Measurements from ENCODE around the gene PADI6. TPM values are rescaled to one million over a fixed set of nuclear protein-coding genes. Genes with fewer than 3 reads are reported as not detected.

PADI6 gene
- total RNA-seq, 4 donors from 2014 or later = not detected

- Histone ChIP-seq H3K36me3 (no peaks in the 10 kb centered on the region), H3K4me1 (no peaks in the 10 kb centered on the region), H3K27ac (no peak overlapping the region), H3K4me3 (no peak overlapping the region), H3K9me3 (no peaks in the 10 kb centered on the region), H3K27me3 (peaks cover 54% of the 10 kb centered on the region)
- ATAC-seq = no peak
- no peak for TF ChIP-seq POLR2AphosphoS5 (IDR thresholded peaks at IDR 0.05)
- TF ChIP-seq EP300 (IDR thresholded peaks at IDR 0.05) = no peak
- TF ChIP-seq POLR2A (IDR thresholded peaks at IDR 0.05) = no peak
- no peak for TF ChIP-seq CTCF (IDR thresholded peaks at IDR 0.05)
- WGBS, 2 donors (ENCODE audit: low coverage in 1 of 2) = no CpG with 5 or more reads among the region's 8 CpGs
Measured at GRCh38 chr1:17350083-17350482, 21.9 kb upstream of the PADI6 start.

GRCh38 chr1:17350928-17351446, 21.0 kb upstream of the PADI6 start:
- TF ChIP-seq EP300 (IDR thresholded peaks at IDR 0.05) (no peak), CTCF (IDR thresholded peaks at IDR 0.05) (no peak), POLR2AphosphoS5 (IDR thresholded peaks at IDR 0.05) (no peak), POLR2A (IDR thresholded peaks at IDR 0.05) (no peak)
- Histone ChIP-seq H3K4me3 (no peak overlapping the region), H3K9me3 (no peaks in the 10 kb centered on the region), H3K27me3 (peaks cover 59% of the 10 kb centered on the region), H3K4me1 (no peaks in the 10 kb centered on the region), H3K27ac (no peak overlapping the region), H3K36me3 (no peaks in the 10 kb centered on the region)
- 67 to 84% methylated on average over 3 to 7 of the region's 7 CpGs for WGBS, 2 donors (ENCODE audit: low coverage in 1 of 2)
- ATAC-seq = no peak

- no peak overlapping the region for H3K27ac ChIP-seq
- H3K9me3 ChIP-seq = no peaks in the 10 kb centered on the region
- peaks cover 58% of the 10 kb centered on the region for H3K27me3 ChIP-seq
- WGBS, 2 donors (ENCODE audit: low coverage in 1 of 2) = 63 to 79% methylated on average over 6 to 7 of the region's 8 CpGs
- H3K4me3 ChIP-seq = no peak overlapping the region
- H3K36me3 ChIP-seq = no peaks in the 10 kb centered on the region
- TF ChIP-seq CTCF (IDR thresholded peaks at IDR 0.05) = no peak
- no peak for TF ChIP-seq POLR2AphosphoS5 (IDR thresholded peaks at IDR 0.05)
- no peak for TF ChIP-seq POLR2A (IDR thresholded peaks at IDR 0.05)
- no peak for TF ChIP-seq EP300 (IDR thresholded peaks at IDR 0.05)
- no peaks in the 10 kb centered on the region for H3K4me1 ChIP-seq
- no peak for ATAC-seq
Measured at GRCh38 chr1:17351598-17352324, 20.2 kb upstream of the PADI6 start.

GRCh38 chr1:17352419-17352909, 19.5 kb upstream of the PADI6 start:
- H3K36me3 ChIP-seq = no peaks in the 10 kb centered on the region
- peaks cover 51% of the 10 kb centered on the region for H3K27me3 ChIP-seq
- H3K27ac ChIP-seq = no peak overlapping the region
- H3K4me1 ChIP-seq = no peaks in the 10 kb centered on the region
- H3K9me3 ChIP-seq = no peaks in the 10 kb centered on the region
- no peak for TF ChIP-seq CTCF (IDR thresholded peaks at IDR 0.05)
- no peak for ATAC-seq
- H3K4me3 ChIP-seq = no peak overlapping the region
- 40 to 50% methylated on average over 8 of the region's 8 CpGs for WGBS, 2 donors (ENCODE audit: low coverage in 1 of 2)

GRCh38 chr1:17355898-17356297, 16.1 kb upstream of the PADI6 start:
- WGBS, 2 donors (ENCODE audit: low coverage in 1 of 2) = no CpG with 5 or more reads among the region's 6 CpGs
- H3K36me3 ChIP-seq = no peaks in the 10 kb centered on the region
- ATAC-seq = no peak
- TF ChIP-seq POLR2AphosphoS5 (IDR thresholded peaks at IDR 0.05) (no peak), EP300 (IDR thresholded peaks at IDR 0.05) (no peak), POLR2A (IDR thresholded peaks at IDR 0.05) (no peak), CTCF (IDR thresholded peaks at IDR 0.05) (no peak)
- H3K27ac ChIP-seq = no peak overlapping the region
- H3K4me1 ChIP-seq = no peaks in the 10 kb centered on the region
- no peaks in the 10 kb centered on the region for H3K9me3 ChIP-seq
- H3K4me3 ChIP-seq = no peak overlapping the region
- peaks cover 32% of the 10 kb centered on the region for H3K27me3 ChIP-seq

All from gastroesophageal sphincter (tissue), 4 donors.